K562 (cell line): ENCODE results near the gene TYW1. TPM values are rescaled to one million over a fixed set of nuclear protein-coding genes. Genes with fewer than 3 reads are reported as not detected.

ENCODE experiments used
- ATAC-seq: fragments of 200-7000 bp; cut with Tn5 transposase; 3 replicates; pipeline ENCODE4 v1.9.1; 2020; ENCODE audit warnings: moderate library complexity
- BruUV-seq: library from RNA; stranded (reverse); fragments of 400-500 nt; replicated peaks from 2 replicates; lab custom pipeline; 2021; lab: Mats Ljungman, UMichigan
- CTCF ChIA-PET: fragments of 300-600 bp; formaldehyde crosslinking; extraction: SDS; loops from one replicate; lab custom pipeline; 2021; ENCODE audit warnings: low intra/inter-chr PET ratio; lab: Yijun Ruan, JAX
- POLR2A ChIA-PET: fragments of 300-600, 350-650 bp; sonication (Branson Sonifier 250); formaldehyde crosslinking; extraction: SDS; loops from one replicate; lab custom pipeline; 2021; ENCODE audit warnings: antibody characterized with exemption, inconsistent platforms; lab: Yijun Ruan, JAX
- DNase-seq, 4 experiments: peaks; one replicate each; pipeline versions ENCODE4 v3.0.0 to v3.0.0-alpha.2; 2011 to 2018; ENCODE audit warnings: low spot score in 3 of 4, mixed read lengths in 3 of 4; ENCODE audit errors: extremely low read depth in 1 of 4
- FAIRE-seq: peaks from 2 replicates; lab custom pipeline; 2011; peaks lifted over from hg19 to GRCh38; lab: Jason Lieb, UNC
- H2AFZ ChIP-seq: 2 replicates; pipeline ENCODE4 v1.6.0; 2011; ENCODE audit warnings: low read depth, low read length, control low read depth, inconsistent platforms
- H3K27ac ChIP-seq: fragments of 200-600 bp; 3 replicates; pipeline ENCODE4 v1.8.0; 2011; ENCODE audit warnings: low read depth, mild to moderate bottlenecking, control low read depth, inconsistent platforms, low read length, moderate library complexity, mixed read lengths; ENCODE audit errors: extremely low read depth
- H3K27me3 ChIP-seq, 2 experiments: fragments of 300-600 bp in 1 of 2; 2 replicates in 1 of 2; 3 replicates in 1 of 2; pipeline versions ENCODE4 v1.6.0 to v1.8.0; 2011; ENCODE audit warnings: inconsistent platforms in 2 of 2, low read length in 2 of 2, mild to moderate bottlenecking in 1 of 2, mixed read lengths in 1 of 2, moderate library complexity in 1 of 2; ENCODE audit not compliant: control insufficient read depth in 2 of 2, insufficient read depth in 2 of 2
- H3K36me3 ChIP-seq: fragments of 300-600 bp; 3 replicates; pipeline ENCODE4 v1.8.0; 2011; ENCODE audit warnings: mild to moderate bottlenecking, low read length, inconsistent platforms; ENCODE audit not compliant: control insufficient read depth, insufficient read depth
- H3K4me1 ChIP-seq, 2 experiments: fragments of 200-600 bp in 1 of 2; replicated peaks in 1 of 2; 2 replicates in 1 of 2; 3 replicates in 1 of 2; pipeline versions ENCODE4 v1.5.1 to v1.8.0; 2011; ENCODE audit warnings: inconsistent platforms in 2 of 2, low read length in 2 of 2, mild to moderate bottlenecking in 1 of 2, mixed read lengths in 1 of 2, moderate library complexity in 1 of 2; ENCODE audit not compliant: control insufficient read depth in 2 of 2, insufficient read depth in 2 of 2
- H3K4me2 ChIP-seq: 2 replicates; pipeline ENCODE4 v1.6.1; 2011; ENCODE audit warnings: low read length, control low read depth, inconsistent platforms, mixed read lengths; ENCODE audit not compliant: insufficient read depth
- H3K4me3 ChIP-seq: fragments of 200-600 bp; sonication (generic), shearing (Covaris generic); 2 replicates; pipeline ENCODE4 v1.5.1; 2016; ENCODE audit warnings: control low read depth, inconsistent platforms
- H3K79me2 ChIP-seq: fragments of 200-600 bp; 3 replicates; pipeline ENCODE4 v1.8.0; 2011; ENCODE audit warnings: low read length, inconsistent platforms; ENCODE audit not compliant: control insufficient read depth, insufficient read depth
- H3K9ac ChIP-seq, 2 experiments: 2 replicates each; pipeline versions ENCODE4 v1.6.0 to v1.6.1; 2011; ENCODE audit warnings: low read depth in 2 of 2, low read length in 2 of 2, control low read depth in 1 of 2, inconsistent platforms in 1 of 2, mild to moderate bottlenecking in 1 of 2, mixed read lengths in 1 of 2; ENCODE audit not compliant: insufficient read depth in 1 of 2
- H3K9me1 ChIP-seq: one replicate; pipeline ENCODE4 v1.6.0; 2011; ENCODE audit warnings: inconsistent platforms, mild to moderate bottlenecking, low read length, moderate library complexity; ENCODE audit not compliant: control insufficient read depth, insufficient read depth
- H3K9me3 ChIP-seq: replicated peaks from 2 replicates; pipeline ENCODE4 v1.5.1; 2011; ENCODE audit warnings: low read depth, low read length, inconsistent platforms; ENCODE audit not compliant: control insufficient read depth, insufficient read depth
- H4K20me1 ChIP-seq: replicated peaks from 2 replicates; pipeline ENCODE4 v1.6.1; 2011; ENCODE audit warnings: low read length, inconsistent platforms, mixed read lengths; ENCODE audit not compliant: control insufficient read depth, insufficient read depth
- CBX8 ChIP-seq: fragments of 200-600 bp; sonication (generic); IDR thresholded peaks from 2 replicates; pipeline ENCODE4 v1.6.1; 2012; ENCODE audit warnings: borderline replicate concordance, mixed run types, low read depth, mild to moderate bottlenecking, moderate library complexity, mixed read lengths, low read length, control low read depth, inconsistent platforms; ENCODE audit not compliant: poor library complexity, severe bottlenecking; ENCODE audit errors: extremely low read depth
- COPS2 ChIP-seq: fragments of 450-650 bp; conservative IDR thresholded peaks from 2 replicates; pipeline ENCODE4 v1.6.1; 2016; ENCODE audit warnings: mild to moderate bottlenecking, moderate library complexity
- EP400 ChIP-seq: fragments of 450-650 bp; IDR thresholded peaks from 2 replicates; pipeline ENCODE4 v1.6.1; 2017; ENCODE audit warnings: antibody characterized with exemption, mild to moderate bottlenecking, moderate library complexity
- IFI16 ChIP-seq: fragments of 250-450 bp; sonication (Bioruptor Pico); IDR thresholded peaks from 2 replicates; pipeline ENCODE4 v2.1.2; 2022; ENCODE audit warnings: mild to moderate bottlenecking, inconsistent platforms
- JUND ChIP-seq, 2 experiments: IDR thresholded peaks; 2 replicates in 1 of 2; 3 replicates in 1 of 2; pipeline ENCODE4 v1.6.1; 2011; ENCODE audit warnings: borderline replicate concordance in 2 of 2, low read depth in 2 of 2, low read length in 2 of 2, improper control_type of control experiment in 1 of 2, missing biosample characterization in 1 of 2, missing genetic modification characterization in 1 of 2, missing genetic modification reagents in 1 of 2
- KLF16 ChIP-seq: IDR thresholded peaks from 2 replicates; pipeline ENCODE4 v1.6.1; 2016; ENCODE audit warnings: antibody characterized with exemption
- L3MBTL2 ChIP-seq: fragments of 450-650 bp; IDR thresholded peaks from 2 replicates; pipeline ENCODE4 v1.6.1; 2016; ENCODE audit warnings: mild to moderate bottlenecking, moderate library complexity
- NFIC ChIP-seq: fragments of 450-650 bp; IDR thresholded peaks from 2 replicates; pipeline ENCODE4 v1.6.1; 2017; ENCODE audit warnings: mild to moderate bottlenecking, inconsistent platforms
- POLR2G ChIP-seq: fragments of 200-400 bp; formaldehyde crosslinking; IDR thresholded peaks from 2 replicates; pipeline ENCODE4 v1.6.1; 2017; ENCODE audit warnings: low read depth, mild to moderate bottlenecking, antibody characterized with exemption, low read length, moderate library complexity
- RHOXF2B ChIP-seq: fragments of 250-450 bp; sonication (Bioruptor Pico); conservative IDR thresholded peaks from 2 replicates; pipeline ENCODE4 v1.5.1; 2021
- ZFP36 ChIP-seq: fragments of 150-350 bp; IDR thresholded peaks from 2 replicates; pipeline ENCODE4 v1.6.1; 2018; ENCODE audit warnings: low read length, low read depth; ENCODE audit not compliant: partially characterized antibody
- ZNF384 ChIP-seq: IDR thresholded peaks from 2 replicates; pipeline ENCODE4 v1.6.1; 2012; ENCODE audit warnings: low read depth, low read length, improper control_type of control experiment
- ZNF778 ChIP-seq: fragments of 450-650 bp; formaldehyde crosslinking; IDR thresholded peaks from 2 replicates; pipeline ENCODE4 v1.4.0; 2020; ENCODE audit warnings: mild to moderate bottlenecking, moderate library complexity
- whole genome bisulfite sequencing: fragments of 100-300 bp; shearing (Covaris generic); methylation state at CpG from one replicate; pipeline ENCODE4 v1.1.6; 2016; ENCODE audit warnings: low coverage, mixed read lengths; ENCODE audit not compliant: insufficient coverage; ENCODE audit errors: missing lambda C conversion rate; 5-methylcytosine and 5-hydroxymethylcytosine counted together
- in situ Hi-C: fragments of 300-500 bp; cut with MboI; formaldehyde crosslinking; loops from 4 replicates; pipeline ENCODE4 v1.15.0; 2018; ENCODE audit warnings: inconsistent platforms, mixed read lengths
- intact Hi-C: fragments of 100-400 bp; cut with micrococcal nuclease; formaldehyde crosslinking; loops from 2 replicates; pipeline ENCODE4 v1.14.2; 2022
- polyA plus RNA-seq, 8 experiments: library from polyadenylated mRNA; depleted of rRNA in 4 of 8; stranded (reverse) in 5 of 8; unstranded in 3 of 8; fragments of >200 nt; fragmentation: Nextera tagmentation in 2 of 8; fragmentation: Illumina TruSeq in 1 of 8; extraction: Ambion mirVana in 2 of 8; extraction: Trizol in 1 of 8; gene quantifications; 2 replicates each; pipeline versions ENCODE4 v1.2.1 to v1.2.3, GENCODE V29; 2011 to 2014; ENCODE audit warnings: inconsistent platforms in 1 of 8, missing spikeins in 1 of 8
- total RNA-seq, 7 experiments: library from RNA; depleted of rRNA in 6 of 7; stranded (reverse); fragments of >200 nt in 6 of 7; fragmentation: Illumina TruSeq in 2 of 7; extraction: Trizol in 2 of 7; gene quantifications; 2 replicates each; pipeline versions ENCODE4 v1.2.1 to v1.2.3, GENCODE V29; 2011 to 2021; ENCODE audit warnings: low replicate concordance in 1 of 7
- TF ChIP-seq, protein P1 (sequence below): IDR thresholded peaks from 3 replicates; pipeline ENCODE4 v1.6.1; 2011; ENCODE audit warnings: borderline replicate concordance, mild to moderate bottlenecking, moderate library complexity; ENCODE audit not compliant: insufficient read length; ENCODE audit errors: extremely low read depth

Gene TYW1
- total and polyA plus RNA-seq, 9 of the 15 experiments (the other 6 are each of a cell fraction or from before 2014, with no cell fraction given): 17.4 to 32.0 (median 26.2) TPM

DNA sequence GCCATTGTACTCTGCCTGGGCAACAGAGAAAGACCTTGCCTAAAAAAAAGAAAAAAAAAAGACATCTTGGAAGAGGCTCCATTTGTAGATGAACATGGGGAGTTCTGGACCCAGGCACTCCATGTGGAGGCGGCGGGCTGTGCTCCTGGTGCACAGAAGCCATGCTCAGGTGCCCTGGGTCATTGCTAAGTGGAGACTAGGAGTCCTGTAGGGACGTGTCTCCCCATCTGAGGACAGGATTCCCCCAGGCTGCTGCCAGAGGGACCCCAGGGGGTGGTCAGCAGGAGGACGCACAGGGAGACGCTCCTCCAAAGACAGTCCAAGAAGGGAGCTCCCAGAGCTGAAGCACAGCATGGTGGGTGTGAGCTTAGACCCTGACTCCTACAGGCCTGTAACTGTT, 35.5 kb upstream of the TYW1 start:
- intact Hi-C loops: no loop called here
- Histone ChIP-seq H2AFZ (no peak overlapping the region), H3K9ac (peak overlapping the region in 1 of 2 experiments; percentile 43; a peak in 1 of 4 replicates), H3K79me2 (no peaks in the 10 kb centered on the region), H3K27me3 (no peaks in the 10 kb centered on the region), H3K27ac (no peak overlapping the region), H3K9me3 (no peaks in the 10 kb centered on the region), H4K20me1 (no peaks in the 10 kb centered on the region), H3K9me1 (no peaks in the 10 kb centered on the region), H3K36me3 (peaks cover 31% of the 10 kb centered on the region), H3K4me3 (no peak overlapping the region), H3K4me2 (no peak overlapping the region), H3K4me1 (no peaks in the 10 kb centered on the region)
- CTCF ChIA-PET: no interaction called here
- POLR2A ChIA-PET: interaction anchor here (0.8 to 1.1 kb wide), 2 partner anchors 9 to 11 kb away, joined by 4 to 6 read pairs; no protein-coding TSS in a partner anchor
- TF ChIP-seq COPS2: no peak
- peak; percentile 41; the same call in 1 of the 2 replicates for TF ChIP-seq POLR2G
- no TSS peak for BruUV-seq
- ATAC-seq (peak; percentile 30), FAIRE-seq (no peak), DNase-seq (no peak)
- in situ Hi-C loops: no loop called here
- WGBS: 92% methylated on average over 5 of the region's 5 CpGs

DNA sequence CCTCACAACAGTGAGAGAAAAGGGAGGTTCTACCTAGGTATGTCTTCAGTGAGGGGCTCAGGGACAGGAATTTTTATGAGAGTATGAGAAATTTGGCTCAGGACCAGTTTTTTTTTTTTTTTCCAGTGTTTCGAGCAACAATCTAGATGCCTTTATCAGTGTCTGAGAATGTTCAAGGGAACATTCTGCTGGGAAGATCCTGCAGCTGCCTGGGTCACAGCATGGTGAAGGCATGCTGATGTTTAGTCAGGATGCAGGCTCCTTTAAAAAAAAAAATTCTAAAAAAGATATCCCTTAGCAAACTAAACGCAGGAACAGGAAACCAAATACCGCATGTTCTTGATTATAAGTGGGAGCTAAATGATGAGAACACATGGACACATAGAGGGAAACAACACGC, 32.2 kb upstream of the TYW1 start:
- no peak overlapping the region for H3K9ac ChIP-seq
- no peak overlapping the region for H3K4me3 ChIP-seq
- no peaks in the 10 kb centered on the region for H3K9me1 ChIP-seq
- WGBS: 34% methylated on average over 4 of the region's 4 CpGs
- no peak for DNase-seq
- no peaks in the 10 kb centered on the region for H3K36me3 ChIP-seq
- H4K20me1 ChIP-seq: no peaks in the 10 kb centered on the region
- in situ Hi-C loops (no loop called here), intact Hi-C loops (no loop called here)
- BruUV-seq: no TSS peak
- FAIRE-seq: no peak
- no peaks in the 10 kb centered on the region for H3K9me3 ChIP-seq
- no peak overlapping the region for H3K27ac ChIP-seq
- H3K27me3 ChIP-seq: no peaks in the 10 kb centered on the region
- TF ChIP-seq NFIC: peak; percentile 52
- no peak for TF ChIP-seq KLF16
- no peak for TF ChIP-seq L3MBTL2
- TF ChIP-seq, protein P1, sequence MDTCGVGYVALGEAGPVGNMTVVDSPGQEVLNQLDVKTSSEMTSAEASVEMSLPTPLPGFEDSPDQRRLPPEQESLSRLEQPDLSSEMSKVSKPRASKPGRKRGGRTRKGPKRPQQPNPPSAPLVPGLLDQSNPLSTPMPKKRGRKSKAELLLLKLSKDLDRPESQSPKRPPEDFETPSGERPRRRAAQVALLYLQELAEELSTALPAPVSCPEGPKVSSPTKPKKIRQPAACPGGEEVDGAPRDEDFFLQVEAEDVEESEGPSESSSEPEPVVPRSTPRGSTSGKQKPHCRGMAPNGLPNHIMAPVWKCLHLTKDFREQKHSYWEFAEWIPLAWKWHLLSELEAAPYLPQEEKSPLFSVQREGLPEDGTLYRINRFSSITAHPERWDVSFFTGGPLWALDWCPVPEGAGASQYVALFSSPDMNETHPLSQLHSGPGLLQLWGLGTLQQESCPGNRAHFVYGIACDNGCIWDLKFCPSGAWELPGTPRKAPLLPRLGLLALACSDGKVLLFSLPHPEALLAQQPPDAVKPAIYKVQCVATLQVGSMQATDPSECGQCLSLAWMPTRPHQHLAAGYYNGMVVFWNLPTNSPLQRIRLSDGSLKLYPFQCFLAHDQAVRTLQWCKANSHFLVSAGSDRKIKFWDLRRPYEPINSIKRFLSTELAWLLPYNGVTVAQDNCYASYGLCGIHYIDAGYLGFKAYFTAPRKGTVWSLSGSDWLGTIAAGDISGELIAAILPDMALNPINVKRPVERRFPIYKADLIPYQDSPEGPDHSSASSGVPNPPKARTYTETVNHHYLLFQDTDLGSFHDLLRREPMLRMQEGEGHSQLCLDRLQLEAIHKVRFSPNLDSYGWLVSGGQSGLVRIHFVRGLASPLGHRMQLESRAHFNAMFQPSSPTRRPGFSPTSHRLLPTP: no peak
- TF ChIP-seq CBX8: no peak
- TF ChIP-seq JUND (IDR thresholded peaks at IDR 0.05; ENCODE audit: borderline replicate concordance, low read depth, low read length): no peak
- no peak for TF ChIP-seq JUND (tag; IDR thresholded peaks at IDR 0.05; ENCODE audit: borderline replicate concordance, low read depth, low read length)
- TF ChIP-seq EP400: no peak
- TF ChIP-seq RHOXF2B (CRISPR knock-in tag): no peak
- no peak for TF ChIP-seq ZNF778 (CRISPR knock-in tag)
- TF ChIP-seq IFI16 (CRISPR knock-in tag): no peak
- TF ChIP-seq ZFP36: no peak
- peak; percentile 36; the same call in 1 of the 2 replicates for TF ChIP-seq ZNF384
- ATAC-seq: no peak
- H2AFZ ChIP-seq: no peak overlapping the region
- ChIA-PET CTCF (no interaction called here), POLR2A (no interaction called here)
- H3K79me2 ChIP-seq: no peaks in the 10 kb centered on the region
- H3K4me1 ChIP-seq: no peaks in the 10 kb centered on the region
- H3K4me2 ChIP-seq: no peak overlapping the region
